WTC11 (cell line): ENCODE results near the gene CALY.

Experiments
- ATF1 ChIP-seq: sonication (generic); formaldehyde crosslinking; IDR thresholded peaks from 2 replicates; pipeline ENCODE4 v1.8.1; 2023; ENCODE audit warnings: mild to moderate bottlenecking, moderate library complexity, missing genetic modification reagents
- CBFB ChIP-seq: sonication (generic); formaldehyde crosslinking; IDR thresholded peaks from 2 replicates; pipeline ENCODE4 v1.8.1; 2022; ENCODE audit warnings: mild to moderate bottlenecking, low read depth, missing genetic modification reagents
- GABPB1 ChIP-seq: sonication (generic); formaldehyde crosslinking; IDR thresholded peaks from 2 replicates; pipeline ENCODE4 v1.8.1; 2023; ENCODE audit warnings: mild to moderate bottlenecking, missing genetic modification reagents
- GRHL2 ChIP-seq: fragments of 250-450 bp; sonication (Bioruptor Pico); IDR thresholded peaks from 2 replicates; pipeline ENCODE4 v1.8.0; 2022; ENCODE audit warnings: mild to moderate bottlenecking, moderate library complexity; ENCODE audit not compliant: insufficient replicate concordance, severe bottlenecking
- MAX ChIP-seq: sonication (generic); formaldehyde crosslinking; IDR thresholded peaks from 2 replicates; pipeline ENCODE4 v1.8.0; 2022; ENCODE audit warnings: mild to moderate bottlenecking, missing genetic modification reagents
- NFYB ChIP-seq: sonication (generic); formaldehyde crosslinking; conservative IDR thresholded peaks from 2 replicates; pipeline ENCODE4 v1.8.0; 2022; ENCODE audit warnings: low read depth, missing genetic modification reagents
- NR3C1 ChIP-seq: sonication (generic); formaldehyde crosslinking; conservative IDR thresholded peaks from 2 replicates; pipeline ENCODE4 v1.8.1; 2023; ENCODE audit warnings: low read depth, mild to moderate bottlenecking, missing genetic modification reagents
- SMAD3 ChIP-seq: sonication (generic); formaldehyde crosslinking; IDR thresholded peaks from 2 replicates; pipeline ENCODE4 v1.8.0; 2022; ENCODE audit warnings: missing genetic modification reagents, mild to moderate bottlenecking, borderline replicate concordance
- TEAD4 ChIP-seq: sonication (generic); formaldehyde crosslinking; IDR thresholded peaks from 2 replicates; pipeline ENCODE4 v1.8.0; 2022; ENCODE audit warnings: mild to moderate bottlenecking, missing genetic modification reagents
- TP53 ChIP-seq: sonication (generic); formaldehyde crosslinking; IDR thresholded peaks from 2 replicates; pipeline ENCODE4 v1.8.1; 2023; ENCODE audit warnings: mild to moderate bottlenecking, missing genetic modification reagents
- ZNF121 ChIP-seq: sonication (generic); formaldehyde crosslinking; IDR thresholded peaks from 2 replicates; pipeline ENCODE4 v1.8.0; 2023; ENCODE audit warnings: missing genetic modification reagents
- ZNF263 ChIP-seq: sonication (generic); formaldehyde crosslinking; IDR thresholded peaks from 2 replicates; pipeline ENCODE4 v1.8.1; 2022; ENCODE audit warnings: low read depth, mild to moderate bottlenecking, moderate library complexity, missing genetic modification reagents
- ZNF317 ChIP-seq: sonication (generic); formaldehyde crosslinking; IDR thresholded peaks from 2 replicates; pipeline ENCODE4 v1.8.1; 2023; ENCODE audit warnings: low read depth, mild to moderate bottlenecking, moderate library complexity, missing genetic modification reagents, borderline replicate concordance
- TF ChIP-seq, protein P1 (sequence below): fragments of 200-600 bp; IDR thresholded peaks from 2 replicates; pipeline ENCODE4 v1.8.0; 2022; ENCODE audit warnings: antibody characterized with exemption

DNA sequence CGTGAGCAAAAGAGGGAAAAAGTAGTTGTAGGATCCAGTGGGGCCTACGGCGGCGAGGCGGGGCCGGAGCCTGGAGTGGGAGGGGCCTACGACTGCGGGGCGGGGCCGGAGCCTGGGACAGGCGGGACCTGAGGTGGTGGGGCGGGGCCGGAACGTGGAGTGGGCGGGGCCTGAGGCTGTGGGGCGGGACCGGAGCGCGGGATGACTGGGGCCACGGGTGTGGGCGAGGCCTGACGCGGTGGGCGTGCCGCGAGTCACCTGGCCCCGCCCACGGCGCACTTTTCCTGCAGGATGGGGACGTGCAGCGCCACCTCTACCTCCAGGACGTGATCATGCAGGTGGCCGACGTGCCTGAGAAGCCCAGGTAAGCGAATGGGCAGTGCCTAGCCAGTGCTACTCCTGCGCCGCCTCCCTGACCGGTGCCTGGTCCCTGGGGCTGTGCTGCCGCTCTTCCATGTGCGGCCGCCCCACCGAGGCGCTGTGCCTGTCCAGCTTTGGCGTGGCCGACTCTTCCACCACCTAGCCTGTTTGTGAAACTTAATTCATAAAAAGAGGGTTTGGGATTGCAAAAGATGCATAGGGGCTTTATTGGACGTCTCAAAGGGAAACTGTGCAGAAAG lies 27.5 kb downstream of the CALY start:
- TF ChIP-seq NR3C1 (no peak), TP53 (CRISPR knock-in tag) (no peak), ZNF121 (no peak), ATF1 (CRISPR knock-in tag) (no peak), SMAD3 (no peak), TEAD4 (CRISPR knock-in tag) (no peak), NFYB (CRISPR knock-in tag) (no peak), ZNF317 (no peak), ZNF263 (no peak), GRHL2 (CRISPR knock-in tag) (no peak), CBFB (CRISPR knock-in tag) (no peak), GABPB1 (CRISPR knock-in tag) (no peak), MAX (CRISPR knock-in tag) (no peak)
- TF ChIP-seq, protein P1, sequence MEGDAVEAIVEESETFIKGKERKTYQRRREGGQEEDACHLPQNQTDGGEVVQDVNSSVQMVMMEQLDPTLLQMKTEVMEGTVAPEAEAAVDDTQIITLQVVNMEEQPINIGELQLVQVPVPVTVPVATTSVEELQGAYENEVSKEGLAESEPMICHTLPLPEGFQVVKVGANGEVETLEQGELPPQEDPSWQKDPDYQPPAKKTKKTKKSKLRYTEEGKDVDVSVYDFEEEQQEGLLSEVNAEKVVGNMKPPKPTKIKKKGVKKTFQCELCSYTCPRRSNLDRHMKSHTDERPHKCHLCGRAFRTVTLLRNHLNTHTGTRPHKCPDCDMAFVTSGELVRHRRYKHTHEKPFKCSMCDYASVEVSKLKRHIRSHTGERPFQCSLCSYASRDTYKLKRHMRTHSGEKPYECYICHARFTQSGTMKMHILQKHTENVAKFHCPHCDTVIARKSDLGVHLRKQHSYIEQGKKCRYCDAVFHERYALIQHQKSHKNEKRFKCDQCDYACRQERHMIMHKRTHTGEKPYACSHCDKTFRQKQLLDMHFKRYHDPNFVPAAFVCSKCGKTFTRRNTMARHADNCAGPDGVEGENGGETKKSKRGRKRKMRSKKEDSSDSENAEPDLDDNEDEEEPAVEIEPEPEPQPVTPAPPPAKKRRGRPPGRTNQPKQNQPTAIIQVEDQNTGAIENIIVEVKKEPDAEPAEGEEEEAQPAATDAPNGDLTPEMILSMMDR, result no peak
